K562 (cell line): ENCODE measurements around the gene HES4. TPM values are rescaled to one million over a fixed set of nuclear protein-coding genes. Genes with fewer than 3 reads are reported as not detected.
A peak's percentile ranks its signal among the peaks of the same experiment; 100 is the strongest.

Source experiments
- ATF6 ChIP-seq: sonication (generic); formaldehyde crosslinking; IDR thresholded peaks from 2 replicates; pipeline ENCODE4 v1.4.0; 2020; ENCODE audit warnings: mild to moderate bottlenecking, missing genetic modification reagents
- CTBP1 ChIP-seq: fragments of 450-650 bp; IDR thresholded peaks from 2 replicates; pipeline ENCODE4 v1.6.1; 2016; ENCODE audit warnings: borderline replicate concordance
- E2F6 ChIP-seq, 2 experiments: IDR thresholded peaks; 2 replicates each; pipeline ENCODE4 v1.6.1; 2011; ENCODE audit warnings: borderline replicate concordance in 1 of 2, control low read depth in 1 of 2, low read depth in 1 of 2, low read length in 1 of 2, mild to moderate bottlenecking in 1 of 2, mixed read lengths in 1 of 2, moderate library complexity in 1 of 2; ENCODE audit not compliant: insufficient read depth in 1 of 2, insufficient read length in 1 of 2, poor library complexity in 1 of 2, severe bottlenecking in 1 of 2; ENCODE audit errors: extremely low read depth in 1 of 2
- EP400 ChIP-seq: fragments of 450-650 bp; IDR thresholded peaks from 2 replicates; pipeline ENCODE4 v1.6.1; 2017; ENCODE audit warnings: antibody characterized with exemption, mild to moderate bottlenecking, moderate library complexity
- FOXP1 ChIP-seq: sonication (generic); formaldehyde crosslinking; IDR thresholded peaks from 2 replicates; pipeline ENCODE4 v1.8.0; 2022; ENCODE audit warnings: mild to moderate bottlenecking, missing genetic modification reagents
- GABPA ChIP-seq: fragments of 200-800 bp; sonication (Bioruptor generic); conservative IDR thresholded peaks from 2 replicates; pipeline ENCODE4 v1.6.1; 2016; ENCODE audit warnings: low read depth, missing genetic modification characterization, missing compliant biosample characterization
- NONO ChIP-seq, 2 experiments: fragments of 200-400 bp in 1 of 2; fragments of 450-650 bp in 1 of 2; formaldehyde crosslinking in 1 of 2; IDR thresholded peaks; 2 replicates each; pipeline ENCODE4 v1.6.1; 2017; ENCODE audit warnings: low read depth in 2 of 2, mild to moderate bottlenecking in 2 of 2, moderate library complexity in 2 of 2, low read length in 1 of 2
- PKNOX1 ChIP-seq: fragments of 450-650 bp; IDR thresholded peaks from 2 replicates; pipeline ENCODE4 v1.6.1; 2016
- PTRF ChIP-seq: fragments of 450-650 bp; IDR thresholded peaks from 2 replicates; pipeline ENCODE4 v1.6.1; 2016; ENCODE audit warnings: mild to moderate bottlenecking, missing genetic modification characterization, missing compliant biosample characterization
- SIN3A ChIP-seq, 2 experiments: fragments of 150-350 bp in 1 of 2; IDR thresholded peaks; 2 replicates each; pipeline ENCODE4 v1.6.1; 2011 to 2016; ENCODE audit warnings: borderline replicate concordance in 2 of 2, low read depth in 2 of 2, low read length in 2 of 2, mild to moderate bottlenecking in 2 of 2, moderate library complexity in 2 of 2; ENCODE audit not compliant: control insufficient read depth in 1 of 2
- SUPT5H ChIP-seq: fragments of 450-650 bp; IDR thresholded peaks from 2 replicates; pipeline ENCODE4 v1.6.1; 2016
- TSC22D4 ChIP-seq: fragments of 450-650 bp; IDR thresholded peaks from 2 replicates; pipeline ENCODE4 v1.6.1; 2016; ENCODE audit warnings: missing genetic modification characterization, missing biosample characterization, control low read depth
- ZNF175 ChIP-seq: fragments of 200-800 bp; sonication (Bioruptor generic); IDR thresholded peaks from 2 replicates; pipeline ENCODE4 v1.6.1; 2016; ENCODE audit warnings: low read depth, mild to moderate bottlenecking, missing genetic modification characterization, missing compliant biosample characterization
- ZNF592 ChIP-seq: fragments of 450-650 bp; IDR thresholded peaks from 2 replicates; pipeline ENCODE4 v1.6.1; 2017; ENCODE audit warnings: antibody characterized with exemption, mild to moderate bottlenecking
- polyA plus RNA-seq, 8 experiments: library from polyadenylated mRNA; depleted of rRNA in 4 of 8; stranded (reverse) in 5 of 8; unstranded in 3 of 8; fragments of >200 nt; fragmentation: Nextera tagmentation in 2 of 8; fragmentation: Illumina TruSeq in 1 of 8; extraction: Ambion mirVana in 2 of 8; extraction: Trizol in 1 of 8; gene quantifications; 2 replicates each; pipeline versions ENCODE4 v1.2.1 to v1.2.3, GENCODE V29; 2011 to 2014; ENCODE audit warnings: inconsistent platforms in 1 of 8, missing spikeins in 1 of 8
- total RNA-seq, 7 experiments: library from RNA; depleted of rRNA in 6 of 7; stranded (reverse); fragments of >200 nt in 6 of 7; fragmentation: Illumina TruSeq in 2 of 7; extraction: Trizol in 2 of 7; gene quantifications; 2 replicates each; pipeline versions ENCODE4 v1.2.1 to v1.2.3, GENCODE V29; 2011 to 2021; ENCODE audit warnings: low replicate concordance in 1 of 7
- TF ChIP-seq, protein P1 (sequence below), 2 experiments: IDR thresholded peaks; 2 replicates each; pipeline ENCODE4 v1.6.1; 2012; ENCODE audit warnings: improper control_type of control experiment in 2 of 2, low read depth in 2 of 2, low read length in 2 of 2, borderline replicate concordance in 1 of 2

HES4 gene
- total and polyA plus RNA-seq, 9 of the 15 experiments (the other 6 are each of a cell fraction or from before 2014, with no cell fraction given) = 0.21 to 43.7 (median 5.3) TPM; not detected in 2

DNA sequence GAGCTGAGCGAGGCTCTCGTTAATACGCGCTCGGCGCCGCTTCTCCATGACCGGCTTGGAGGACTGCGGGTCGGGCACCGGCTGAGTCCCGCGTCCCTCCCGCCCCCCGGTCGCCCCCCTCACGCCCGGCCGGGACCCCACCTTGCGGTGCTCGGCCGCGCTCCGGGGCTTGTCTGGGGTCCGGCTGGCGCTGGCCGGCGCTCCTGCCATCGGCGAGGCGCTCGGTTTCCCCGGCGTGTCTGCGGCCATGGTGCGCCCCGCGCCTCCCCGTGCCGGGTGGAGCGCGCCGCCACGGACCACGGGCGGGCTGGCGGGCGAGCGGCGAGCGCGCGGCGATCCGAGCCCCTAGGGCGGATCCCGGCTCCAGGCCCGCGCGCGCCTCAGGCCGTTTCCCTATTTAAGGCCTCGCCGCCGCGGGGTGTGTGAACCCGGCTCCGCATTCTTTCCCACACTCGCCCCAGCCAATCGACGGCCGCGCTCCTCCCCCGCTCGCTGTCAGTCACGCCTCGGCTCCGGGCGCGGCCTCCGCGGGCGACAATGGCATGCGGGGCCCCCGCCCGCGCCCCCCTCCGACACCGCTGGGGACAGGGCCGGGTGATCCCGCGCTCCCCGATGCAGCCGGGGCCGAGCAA, at the start of gene HES4 (continued):
- TF ChIP-seq ATF6 (CRISPR knock-in tag) (no peak; the same call in 1 of the 2 replicates), GABPA (tag) (no peak), CTBP1 (peak; percentile 88), ZNF175 (CRISPR knock-in tag) (0 out of 2 replicates have a peak, but pooled peaks have one; percentile 39), FOXP1 (CRISPR knock-in tag) (no peak; the same call in 1 of the 2 replicates), ZNF592 (peak; percentile 32), PTRF (tag) (no peak), TSC22D4 (tag) (no peak), SUPT5H (no peak), NONO (IDR thresholded peaks at IDR 0.05; ENCODE audit: low read depth in 2 of 2, low read length in 1 of 2) (peak in 1 of 2 experiments; percentile 80; a peak in 2 of 4 replicates), PKNOX1 (peak; percentile 97), SIN3A (IDR thresholded peaks at IDR 0.05; ENCODE audit: borderline replicate concordance in 2 of 2, control insufficient read depth in 1 of 2, low read depth in 2 of 2, low read length in 2 of 2) (peak in 1 of 2 experiments; percentile 8; a peak in 1 of 4 replicates), EP400 (no peak), E2F6 (IDR thresholded peaks at IDR 0.05; ENCODE audit: borderline replicate concordance in 1 of 2, extremely low read depth in 1 of 2, insufficient read depth in 1 of 2, insufficient read length in 1 of 2, low read depth in 1 of 2, low read length in 1 of 2, poor library complexity in 1 of 2, severe bottlenecking in 1 of 2) (peak; percentile 94 to 98)
- TF ChIP-seq, protein P1, sequence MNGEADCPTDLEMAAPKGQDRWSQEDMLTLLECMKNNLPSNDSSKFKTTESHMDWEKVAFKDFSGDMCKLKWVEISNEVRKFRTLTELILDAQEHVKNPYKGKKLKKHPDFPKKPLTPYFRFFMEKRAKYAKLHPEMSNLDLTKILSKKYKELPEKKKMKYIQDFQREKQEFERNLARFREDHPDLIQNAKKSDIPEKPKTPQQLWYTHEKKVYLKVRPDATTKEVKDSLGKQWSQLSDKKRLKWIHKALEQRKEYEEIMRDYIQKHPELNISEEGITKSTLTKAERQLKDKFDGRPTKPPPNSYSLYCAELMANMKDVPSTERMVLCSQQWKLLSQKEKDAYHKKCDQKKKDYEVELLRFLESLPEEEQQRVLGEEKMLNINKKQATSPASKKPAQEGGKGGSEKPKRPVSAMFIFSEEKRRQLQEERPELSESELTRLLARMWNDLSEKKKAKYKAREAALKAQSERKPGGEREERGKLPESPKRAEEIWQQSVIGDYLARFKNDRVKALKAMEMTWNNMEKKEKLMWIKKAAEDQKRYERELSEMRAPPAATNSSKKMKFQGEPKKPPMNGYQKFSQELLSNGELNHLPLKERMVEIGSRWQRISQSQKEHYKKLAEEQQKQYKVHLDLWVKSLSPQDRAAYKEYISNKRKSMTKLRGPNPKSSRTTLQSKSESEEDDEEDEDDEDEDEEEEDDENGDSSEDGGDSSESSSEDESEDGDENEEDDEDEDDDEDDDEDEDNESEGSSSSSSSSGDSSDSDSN (IDR thresholded peaks at IDR 0.05; ENCODE audit: borderline replicate concordance in 1 of 2, low read depth in 2 of 2, low read length in 2 of 2) = peak in 1 of 2 experiments; percentile 85; a peak in 3 of 4 replicates
